ENCODE measurements around the gene SLC33A1.

Gene SLC33A1

GRCh38 chr3:155792532-155792931, 61.7 kb downstream of the SLC33A1 start:
- H3K36me3 Mint-ChIP-seq (ENCODE audit: low read depth), result peaks cover 11% of the 10 kb centered on the region
- H3K27me3 Mint-ChIP-seq, result no peaks in the 10 kb centered on the region
- H3K4me1 Mint-ChIP-seq (ENCODE audit: low read depth), result peaks cover 5% of the 10 kb centered on the region
- intact Hi-C loops (cut with micrococcal nuclease), result no loop called here
- peaks cover 9% of the 10 kb centered on the region for H3K9me3 Mint-ChIP-seq
- H3K4me3 Mint-ChIP-seq, result no peak overlapping the region
- no peak overlapping the region for H3K27ac Mint-ChIP-seq

- Mint-ChIP-seq H3K27me3 (no peaks in the 10 kb centered on the region), H3K36me3 (ENCODE audit: low read depth) (peaks cover 11% of the 10 kb centered on the region), H3K4me1 (ENCODE audit: low read depth) (peaks cover 5% of the 10 kb centered on the region), H3K9me3 (peaks cover 9% of the 10 kb centered on the region), H3K4me3 (no peak overlapping the region), H3K27ac (no peak overlapping the region)
- intact Hi-C loops (cut with micrococcal nuclease), result no loop called here
Measured at GRCh38 chr3:155791190-155791589, 63.0 kb downstream of the SLC33A1 start.

GRCh38 chr3:155790272-155790925, 63.8 kb downstream of the SLC33A1 start:
- H3K27me3 Mint-ChIP-seq, result no peaks in the 10 kb centered on the region
- H3K36me3 Mint-ChIP-seq (ENCODE audit: low read depth), result peaks cover 11% of the 10 kb centered on the region
- intact Hi-C loops (cut with micrococcal nuclease), result no loop called here
- H3K4me1 Mint-ChIP-seq (ENCODE audit: low read depth), result peaks cover 10% of the 10 kb centered on the region
- H3K4me3 Mint-ChIP-seq, result no peak overlapping the region
- peaks cover 17% of the 10 kb centered on the region for H3K9me3 Mint-ChIP-seq
- no peak overlapping the region for H3K27ac Mint-ChIP-seq

GRCh38 chr3:155785662-155786295, 68.4 kb downstream of the SLC33A1 start:
- no peak overlapping the region for H3K4me3 Mint-ChIP-seq
- no peak overlapping the region for H3K27ac Mint-ChIP-seq

DNA sequence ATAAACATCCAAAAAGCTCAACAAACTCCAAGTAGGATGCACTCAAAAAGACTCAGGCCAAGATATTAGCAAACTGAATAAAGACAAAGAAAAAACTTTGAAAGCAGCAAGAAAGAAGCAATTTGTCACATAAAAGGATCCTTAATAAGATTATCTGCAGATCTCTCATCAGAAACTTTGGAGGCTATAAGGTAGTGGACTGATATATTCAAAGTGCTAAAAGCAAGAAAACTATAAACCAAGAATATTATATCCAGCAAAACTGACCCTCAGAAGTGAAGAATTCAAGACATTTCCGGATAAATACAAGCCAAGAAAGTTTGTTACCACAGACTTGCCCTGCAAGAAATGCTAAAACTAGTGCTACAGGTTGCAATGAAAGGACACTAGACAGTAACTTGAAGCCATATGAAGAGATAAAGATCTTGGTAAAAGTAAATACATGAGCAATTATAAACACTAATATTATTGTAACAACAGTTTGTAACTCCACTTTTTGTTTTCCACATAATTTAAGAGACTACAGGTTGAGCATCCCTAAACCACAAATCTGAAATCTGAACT, 71.8 kb downstream of the SLC33A1 start:
- Mint-ChIP-seq H3K4me1 (ENCODE audit: low read depth) (peaks cover 6% of the 10 kb centered on the region), H3K27me3 (no peaks in the 10 kb centered on the region), H3K4me3 (no peak overlapping the region), H3K27ac (no peak overlapping the region), H3K36me3 (ENCODE audit: low read depth) (no peaks in the 10 kb centered on the region), H3K9me3 (peaks cover 19% of the 10 kb centered on the region)
- intact Hi-C loops (cut with micrococcal nuclease), result no loop called here

More at GRCh38 chr3:155785662-155786295, 68.4 kb downstream of the SLC33A1 start:
- H3K4me1 Mint-ChIP-seq (ENCODE audit: low read depth), result peaks cover 6% of the 10 kb centered on the region
- peaks cover 19% of the 10 kb centered on the region for H3K9me3 Mint-ChIP-seq
- H3K36me3 Mint-ChIP-seq (ENCODE audit: low read depth), result no peaks in the 10 kb centered on the region
- H3K27me3 Mint-ChIP-seq, result no peaks in the 10 kb centered on the region
- intact Hi-C loops (cut with micrococcal nuclease), result no loop called here

DNA sequence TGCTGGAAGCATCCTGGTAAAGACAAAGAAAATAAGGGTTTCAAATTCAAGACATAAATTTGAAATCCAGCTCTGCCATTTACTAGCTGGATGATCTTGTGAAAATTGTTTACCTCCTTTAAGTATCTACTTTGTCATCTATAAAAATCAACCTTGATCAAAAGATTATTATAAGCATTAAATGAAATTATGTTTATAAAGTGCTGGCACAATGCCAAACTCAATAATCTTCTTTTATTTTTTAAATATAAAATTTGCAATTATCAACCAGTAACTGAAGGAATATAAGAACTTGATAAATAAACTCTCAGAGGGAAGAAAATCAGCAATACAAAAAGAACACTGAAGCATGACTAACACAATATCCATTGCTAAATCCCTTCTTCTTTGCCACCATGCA, 73.9 kb downstream of the SLC33A1 start:
- Mint-ChIP-seq H3K36me3 (ENCODE audit: low read depth) (no peaks in the 10 kb centered on the region), H3K27ac (no peak overlapping the region), H3K9me3 (peaks cover 11% of the 10 kb centered on the region), H3K4me3 (no peak overlapping the region), H3K4me1 (ENCODE audit: low read depth) (no peaks in the 10 kb centered on the region), H3K27me3 (no peaks in the 10 kb centered on the region)
- intact Hi-C loops (cut with micrococcal nuclease), result no loop called here

- H3K27ac Mint-ChIP-seq, result no peak overlapping the region
- H3K4me3 Mint-ChIP-seq, result no peak overlapping the region
- H3K9me3 Mint-ChIP-seq, result peaks cover 11% of the 10 kb centered on the region
Measured at GRCh38 chr3:155778462-155778861, 75.8 kb downstream of the SLC33A1 start.

DNA sequence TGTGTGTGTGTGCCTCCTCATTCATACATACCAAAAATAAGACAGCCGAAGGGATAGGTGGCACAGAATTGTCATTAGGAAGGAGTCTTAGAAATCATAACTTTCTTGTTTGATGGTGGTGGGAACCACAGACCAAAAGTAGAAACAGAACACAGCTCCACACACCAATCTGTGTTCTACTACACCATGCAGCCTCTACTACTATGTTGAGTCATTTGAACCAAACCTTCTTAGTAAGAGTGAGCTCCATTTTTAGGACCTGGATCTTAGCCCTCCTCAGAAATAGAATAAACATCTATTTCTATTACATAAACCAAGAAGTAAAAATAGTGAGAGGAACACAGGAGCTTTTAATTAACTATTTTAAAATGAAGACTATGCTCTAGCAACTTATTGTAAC, 81.4 kb downstream of the SLC33A1 start:
- no peaks in the 10 kb centered on the region for H3K27me3 Mint-ChIP-seq
- H3K36me3 Mint-ChIP-seq (ENCODE audit: low read depth), result no peaks in the 10 kb centered on the region
- peaks cover 9% of the 10 kb centered on the region for H3K9me3 Mint-ChIP-seq
- intact Hi-C loops (cut with micrococcal nuclease), result no loop called here
- no peak overlapping the region for H3K27ac Mint-ChIP-seq
- H3K4me1 Mint-ChIP-seq (ENCODE audit: low read depth), result no peaks in the 10 kb centered on the region
- H3K4me3 Mint-ChIP-seq, result no peak overlapping the region

More at GRCh38 chr3:155778462-155778861, 75.8 kb downstream of the SLC33A1 start:
- Mint-ChIP-seq H3K27me3 (no peaks in the 10 kb centered on the region), H3K36me3 (ENCODE audit: low read depth) (no peaks in the 10 kb centered on the region), H3K4me1 (ENCODE audit: low read depth) (no peaks in the 10 kb centered on the region)
- intact Hi-C loops (cut with micrococcal nuclease), result no loop called here

GRCh38 chr3:155771126-155771525, 83.1 kb downstream of the SLC33A1 start:
- Mint-ChIP-seq H3K27me3 (no peaks in the 10 kb centered on the region), H3K4me3 (no peak overlapping the region), H3K9me3 (peaks cover 9% of the 10 kb centered on the region), H3K4me1 (ENCODE audit: low read depth) (no peaks in the 10 kb centered on the region), H3K36me3 (ENCODE audit: low read depth) (no peaks in the 10 kb centered on the region), H3K27ac (no peak overlapping the region)
- intact Hi-C loops (cut with micrococcal nuclease), result no loop called here

Measured in dendritic cell treated with granulocyte-macrophage colony-stimulating factor and Interleukin-4, amounts not matched to agents 40 ng/mL and 50 ng/mL, for 4 days (primary cell).